Activated effector memory CD4-positive, alpha-beta T cell treated with Interleukin-2 at 50 U/mL for 16 hours (primary cell): ENCODE measurements around the gene ATG16L2.
"Not testable (repeated sequence)": the region's sequence is repeated elsewhere in the genome, so short reads cannot be mapped to it uniquely, and the experiment has no call there.

Experiments
- DNase-seq: peaks from one replicate; pipeline ENCODE4 v3.0.0-alpha.2; 2020

Gene ATG16L2

GRCh38 chr11:72807021-72807693, 7.1 kb upstream of the ATG16L2 start:
- DNase-seq, result no peak

- no peak for DNase-seq
Measured at GRCh38 chr11:72807792-72808191, 6.4 kb upstream of the ATG16L2 start.

- no peak for DNase-seq
Measured at GRCh38 chr11:72808331-72808798, 5.8 kb upstream of the ATG16L2 start.

DNA sequence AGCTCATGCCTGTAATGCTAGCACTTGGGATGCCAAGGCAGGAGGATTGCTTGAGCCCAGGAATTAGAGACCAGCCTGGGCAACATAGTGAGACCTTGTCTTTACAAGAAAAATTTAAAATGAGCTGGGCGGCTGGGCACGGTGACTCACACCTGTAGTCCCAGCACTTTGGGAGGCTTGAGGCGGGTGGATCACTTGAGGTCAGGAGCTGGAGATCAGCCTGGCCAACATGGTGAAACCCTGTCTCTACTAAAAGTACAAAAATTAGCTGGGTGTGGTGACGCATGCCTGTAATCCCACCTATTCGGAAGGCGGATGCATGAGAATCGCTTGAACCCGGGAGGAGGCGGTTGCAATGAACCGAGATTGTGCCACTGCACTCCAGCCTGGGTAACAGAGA, 2.5 kb upstream of the ATG16L2 start:
- DNase-seq, result not testable (repeated sequence)

DNA sequence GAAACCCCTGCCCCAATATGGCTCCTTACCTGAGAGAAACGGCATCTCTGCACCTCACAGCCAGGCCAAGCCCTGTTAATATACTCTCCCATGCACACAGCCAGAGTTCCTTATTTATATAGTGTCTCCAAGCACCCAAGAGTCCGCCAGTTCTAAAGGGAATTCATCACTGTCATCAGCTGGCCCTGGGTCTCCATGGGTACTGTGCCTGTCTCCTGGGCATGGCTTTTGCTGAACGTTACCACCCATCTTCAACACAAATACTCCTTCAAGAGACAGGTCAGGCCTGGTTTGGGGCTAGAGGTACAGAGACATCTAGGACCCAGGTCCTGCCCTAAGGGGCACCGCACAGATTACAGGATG, 1.6 kb upstream of the ATG16L2 start:
- DNase-seq, result no peak

DNA sequence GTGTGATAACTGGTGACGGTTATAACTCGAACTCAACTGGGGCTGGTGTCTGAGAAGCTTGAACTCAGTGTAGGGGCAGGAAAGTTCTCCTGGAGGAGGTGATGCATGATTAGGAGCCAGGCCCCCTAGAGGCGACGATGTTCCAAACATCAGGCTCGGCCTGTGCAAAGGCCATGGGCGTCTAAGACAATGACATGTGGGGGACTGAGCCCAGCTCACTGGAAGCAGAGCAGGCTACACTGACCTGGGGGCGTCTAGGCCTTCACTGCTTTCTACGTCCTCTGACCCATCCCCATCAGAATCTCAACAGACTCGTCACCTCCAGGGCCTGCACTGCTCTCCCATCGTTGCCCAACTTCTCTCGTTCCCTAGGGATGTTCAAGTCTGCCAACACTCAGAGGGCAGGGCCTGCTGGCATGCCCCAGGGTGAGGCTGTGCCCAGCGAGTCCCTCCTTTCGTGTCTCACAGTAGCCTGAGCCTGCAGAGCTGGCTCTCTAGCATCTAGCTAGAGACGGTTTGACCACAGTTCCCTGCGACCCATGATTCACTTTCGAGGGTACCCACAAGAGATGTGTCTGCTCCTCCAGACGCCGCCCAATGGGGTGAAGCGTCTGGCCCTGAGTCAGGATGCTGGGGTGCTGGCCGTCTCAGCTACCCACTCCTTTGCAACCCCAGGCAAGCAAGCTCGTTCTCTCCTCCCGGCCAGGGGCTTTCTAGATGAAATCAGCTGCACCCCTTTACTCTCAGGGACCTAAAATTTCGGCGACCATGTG, 1.1 kb upstream of the ATG16L2 start:
- peak; percentile 52 for DNase-seq

- no peak for DNase-seq
Measured at GRCh38 chr11:72813740-72814285, 398 bp upstream of the ATG16L2 start.

GRCh38 chr11:72815110-72815618, 953 bp downstream of the ATG16L2 start:
- DNase-seq, result no peak

GRCh38 chr11:72816404-72816990, 2.3 kb downstream of the ATG16L2 start:
- DNase-seq, result no peak

DNA sequence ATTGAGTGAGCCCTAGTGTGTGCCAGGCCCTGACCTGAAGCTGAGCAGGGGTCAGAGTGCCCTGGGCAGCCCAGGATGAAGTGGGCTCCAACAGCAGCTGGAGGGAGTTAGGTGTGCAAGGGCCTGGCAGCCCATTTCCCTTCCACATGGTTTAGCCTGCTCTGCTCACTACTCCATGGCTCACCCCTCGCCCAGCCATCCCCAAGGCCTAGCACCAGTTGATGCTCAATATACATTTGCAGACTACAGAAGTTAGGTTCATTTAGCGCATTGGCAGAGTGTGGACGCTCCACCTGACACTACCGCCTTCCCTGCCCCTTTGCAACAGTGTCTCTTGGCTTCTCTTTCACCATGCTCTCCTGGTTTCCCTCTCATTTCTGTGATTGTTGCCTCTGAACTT, 3.8 kb downstream of the ATG16L2 start:
- DNase-seq, result no peak

GRCh38 chr11:72818971-72819370, 4.8 kb downstream of the ATG16L2 start:
- no peak for DNase-seq

GRCh38 chr11:72820439-72821139, 6.4 kb downstream of the ATG16L2 start:
- no peak for DNase-seq

DNA sequence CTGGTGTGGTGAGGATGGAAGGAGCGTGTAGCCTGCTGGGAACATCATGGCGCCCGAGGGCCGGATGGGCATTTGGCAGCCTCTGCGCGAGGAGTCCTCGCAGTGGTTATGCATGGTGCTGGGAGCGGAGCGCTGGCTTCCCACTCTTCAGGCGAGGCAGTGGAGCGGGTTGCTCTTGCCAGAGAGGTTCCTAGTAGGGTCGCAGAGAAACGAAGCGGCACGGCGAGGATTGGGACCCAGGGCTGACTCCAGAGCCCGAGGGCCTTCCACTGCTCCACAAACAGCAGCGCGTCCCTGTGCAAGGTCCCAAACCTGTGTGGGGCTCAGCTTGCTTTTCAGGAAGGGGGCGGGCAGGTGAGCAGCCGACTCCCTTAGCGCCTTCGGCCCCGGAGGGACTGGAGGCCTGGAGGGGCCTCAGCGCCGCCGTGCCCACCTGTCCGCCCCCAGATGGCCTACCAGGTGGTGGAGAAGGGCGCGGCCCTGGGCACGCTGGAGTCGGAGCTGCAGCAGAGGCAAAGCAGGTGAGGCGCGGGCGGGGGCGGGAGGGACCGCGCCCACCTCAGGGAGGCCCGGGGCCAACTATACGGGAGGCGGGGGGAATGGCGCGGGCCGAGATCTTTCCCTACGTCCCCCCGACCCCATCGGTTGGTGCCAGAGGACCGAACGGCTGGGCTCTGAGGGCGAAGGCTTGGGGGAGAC, 7.2 kb downstream of the ATG16L2 start:
- no peak for DNase-seq

- peak; percentile 88 for DNase-seq
Measured at GRCh38 chr11:72821920-72822799, 7.9 kb downstream of the ATG16L2 start.

GRCh38 chr11:72823105-72823804, 9.0 kb downstream of the ATG16L2 start:
- DNase-seq, result no peak

- DNase-seq, result no peak
Measured at GRCh38 chr11:72824020-72824419, 9.8 kb downstream of the ATG16L2 start.

- no peak for DNase-seq
Measured at GRCh38 chr11:72824811-72825505, 10.7 kb downstream of the ATG16L2 start.

- no peak for DNase-seq
Measured at GRCh38 chr11:72825661-72826060, 11.4 kb downstream of the ATG16L2 start.

DNA sequence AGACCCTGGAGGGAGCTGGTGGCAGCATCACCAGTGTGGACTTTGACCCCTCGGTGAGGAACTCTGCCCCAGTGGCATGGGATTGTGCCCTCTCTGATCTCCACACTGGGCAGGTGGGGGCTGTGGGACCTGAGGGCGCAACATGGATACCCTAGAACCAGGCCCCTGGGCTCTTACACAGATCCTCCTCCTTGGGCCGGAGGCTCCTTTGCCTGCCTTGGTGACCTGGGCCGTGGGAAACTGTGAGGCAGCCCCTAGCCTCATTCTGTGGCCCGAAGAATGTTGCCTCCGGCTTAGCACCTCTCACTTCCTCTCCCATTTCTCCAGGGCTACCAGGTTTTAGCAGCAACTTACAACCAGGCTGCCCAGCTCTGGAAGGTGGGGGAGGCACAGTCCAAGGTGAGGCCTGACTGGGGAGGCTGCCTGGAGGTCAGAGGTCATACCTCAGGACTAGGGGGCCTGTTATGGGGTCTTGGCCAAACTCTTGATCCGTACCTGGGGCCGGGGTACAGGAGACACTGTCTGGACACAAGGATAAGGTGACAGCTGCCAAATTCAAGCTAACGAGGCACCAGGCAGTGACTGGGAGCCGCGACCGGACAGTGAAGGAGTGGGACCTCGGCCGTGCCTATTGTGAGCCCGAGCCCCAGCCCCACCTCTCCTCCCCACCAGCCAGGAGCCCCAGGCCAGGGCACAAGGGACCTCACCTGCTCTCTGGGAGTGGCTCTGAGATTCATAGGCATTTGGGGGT, 12.2 kb downstream of the ATG16L2 start:
- DNase-seq, result no peak
